ENCODE results near the gene TEPSIN. TPM values are rescaled to one million over a fixed set of nuclear protein-coding genes. Genes with fewer than 3 reads are reported as not detected.

Gene TEPSIN
- total RNA-seq, 1 donor from 2014 or later = 15.9 TPM

DNA sequence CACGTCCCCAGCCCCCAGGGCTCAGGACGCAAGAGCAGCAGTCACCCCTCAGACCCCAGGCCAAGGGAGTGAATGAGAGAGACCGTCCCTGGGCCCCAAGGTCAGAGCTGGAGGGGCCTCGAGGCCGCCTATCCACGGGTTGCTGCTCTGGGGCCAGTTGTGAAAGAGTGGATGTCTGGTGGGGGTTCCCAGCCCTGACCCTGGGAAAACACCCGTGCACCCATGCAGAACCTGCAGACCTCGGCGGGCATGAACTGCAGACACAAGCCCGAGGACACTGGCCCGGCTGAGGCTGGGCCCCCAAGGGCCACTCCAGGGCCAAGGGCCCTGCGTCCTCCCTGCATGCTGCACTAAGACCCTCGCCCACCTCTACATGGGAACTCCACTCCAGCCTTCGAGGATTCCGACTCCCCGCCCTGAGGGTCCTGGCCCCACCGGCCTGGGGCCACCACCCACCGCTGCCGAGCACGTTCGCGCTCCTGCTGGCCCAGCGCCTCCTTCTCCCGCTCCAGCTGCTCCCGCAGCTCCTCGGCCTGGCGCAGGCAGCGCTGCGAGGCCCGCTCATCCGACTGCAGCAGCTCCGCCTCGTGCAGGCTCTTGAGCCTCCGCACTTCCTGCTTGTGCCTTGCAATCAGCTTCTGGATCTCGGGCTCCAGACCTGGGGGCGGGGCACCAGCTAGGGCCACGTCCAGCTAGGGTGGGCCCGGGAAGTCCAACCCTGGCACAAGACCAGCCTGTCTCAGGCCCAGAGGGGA is 45.2 kb downstream of the TEPSIN start:
- intact Hi-C loops (cut with micrococcal nuclease) = no loop called here

GRCh38 chr17:81193051-81193410 is 45.8 kb downstream of the TEPSIN start:
- H3K4me1 ChIP-seq = peaks cover 41% of the 10 kb centered on the region
- no peak overlapping the region for H3K27ac ChIP-seq (replicated peaks)
- no peaks in the 10 kb centered on the region for H3K27me3 ChIP-seq (ENCODE audit: low read depth)
- H3K9me3 ChIP-seq (replicated peaks) = no peaks in the 10 kb centered on the region
- intact Hi-C loops (cut with micrococcal nuclease) = no loop called here
- no peak for DNase-seq
- peaks cover 10% of the 10 kb centered on the region for H3K36me3 ChIP-seq
- no peak overlapping the region for H3K4me3 ChIP-seq
- TF ChIP-seq CTCF (IDR thresholded peaks at IDR 0.05; ENCODE audit: borderline replicate concordance) = no peak

More for the DNA sequence above, 45.2 kb downstream of the TEPSIN start:
- no peak for TF ChIP-seq CTCF (IDR thresholded peaks at IDR 0.05; ENCODE audit: borderline replicate concordance)
- Histone ChIP-seq H3K27ac (replicated peaks) (no peak overlapping the region), H3K36me3 (peaks cover 14% of the 10 kb centered on the region), H3K27me3 (ENCODE audit: low read depth) (no peaks in the 10 kb centered on the region), H3K4me3 (no peak overlapping the region), H3K4me1 (peaks cover 44% of the 10 kb centered on the region), H3K9me3 (replicated peaks) (no peaks in the 10 kb centered on the region)
- DNase-seq = no peak

DNA sequence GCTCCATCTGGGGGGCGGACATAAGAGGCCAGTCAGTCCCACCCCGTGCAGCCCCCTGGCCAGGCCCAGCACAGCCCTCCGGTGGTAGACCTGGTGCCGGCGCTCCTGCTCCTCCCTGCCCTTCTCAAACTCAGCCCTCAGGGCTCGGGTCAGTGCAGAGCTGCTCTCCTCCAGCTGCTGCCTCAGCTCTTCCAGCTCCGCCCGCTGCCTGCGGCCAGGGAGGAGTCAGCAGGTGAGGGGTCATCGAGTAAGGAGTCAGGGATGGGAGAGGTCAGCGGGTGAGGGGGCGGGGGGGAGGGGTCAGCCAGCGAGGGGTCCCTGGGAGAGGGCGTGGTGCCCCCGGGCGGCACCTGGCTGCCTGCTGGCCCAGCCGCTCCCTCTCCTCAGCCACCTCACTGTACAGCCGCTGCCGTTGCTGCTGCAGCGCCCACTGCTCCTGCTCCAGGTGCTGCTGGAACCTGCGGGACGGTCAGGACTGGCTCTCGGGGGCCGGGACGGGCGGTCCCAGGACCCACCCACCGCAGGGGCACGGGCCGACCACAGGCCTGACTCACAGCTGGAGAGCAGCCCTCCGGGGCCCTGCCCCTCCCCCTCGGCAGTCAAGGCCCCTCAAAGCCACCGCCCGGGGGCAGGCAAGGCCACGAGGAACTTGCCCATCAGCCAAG is 46.3 kb downstream of the TEPSIN start:
- no peak for TF ChIP-seq CTCF (IDR thresholded peaks at IDR 0.05; ENCODE audit: borderline replicate concordance)
- Histone ChIP-seq H3K36me3 (peaks cover 6% of the 10 kb centered on the region), H3K9me3 (replicated peaks) (no peaks in the 10 kb centered on the region), H3K4me3 (no peak overlapping the region), H3K27ac (replicated peaks) (no peak overlapping the region), H3K4me1 (peaks cover 35% of the 10 kb centered on the region), H3K27me3 (ENCODE audit: low read depth) (no peaks in the 10 kb centered on the region)
- intact Hi-C loops (cut with micrococcal nuclease) = no loop called here
- DNase-seq = no peak

DNA sequence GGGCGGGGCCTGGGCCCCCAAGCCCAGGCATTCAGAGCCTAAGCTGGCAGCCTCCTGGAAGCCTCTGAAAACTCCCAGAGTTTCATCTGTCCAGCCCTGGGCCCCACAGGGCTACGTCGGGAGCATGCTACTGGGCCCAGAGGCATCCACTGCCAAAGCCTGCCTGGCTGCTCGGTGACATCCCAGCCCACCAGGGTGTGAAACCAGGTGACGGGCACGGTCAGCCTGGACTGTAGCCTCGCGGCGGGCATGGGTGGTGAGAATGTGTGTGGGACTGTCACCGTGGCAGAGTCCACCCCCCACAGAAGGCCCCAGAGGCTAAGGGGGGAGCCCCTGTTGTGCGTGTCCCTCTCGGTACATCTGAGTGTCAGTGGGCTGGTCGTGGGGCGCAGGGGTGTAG is 47.2 kb downstream of the TEPSIN start:
- no peak for TF ChIP-seq CTCF (IDR thresholded peaks at IDR 0.05; ENCODE audit: borderline replicate concordance)
- Histone ChIP-seq H3K27ac (replicated peaks) (no peak overlapping the region), H3K4me1 (peaks cover 29% of the 10 kb centered on the region), H3K4me3 (no peak overlapping the region), H3K27me3 (ENCODE audit: low read depth) (no peaks in the 10 kb centered on the region), H3K9me3 (replicated peaks) (no peaks in the 10 kb centered on the region), H3K36me3 (peaks cover 6% of the 10 kb centered on the region)
- intact Hi-C loops (cut with micrococcal nuclease) = no loop called here
- DNase-seq = no peak

DNA sequence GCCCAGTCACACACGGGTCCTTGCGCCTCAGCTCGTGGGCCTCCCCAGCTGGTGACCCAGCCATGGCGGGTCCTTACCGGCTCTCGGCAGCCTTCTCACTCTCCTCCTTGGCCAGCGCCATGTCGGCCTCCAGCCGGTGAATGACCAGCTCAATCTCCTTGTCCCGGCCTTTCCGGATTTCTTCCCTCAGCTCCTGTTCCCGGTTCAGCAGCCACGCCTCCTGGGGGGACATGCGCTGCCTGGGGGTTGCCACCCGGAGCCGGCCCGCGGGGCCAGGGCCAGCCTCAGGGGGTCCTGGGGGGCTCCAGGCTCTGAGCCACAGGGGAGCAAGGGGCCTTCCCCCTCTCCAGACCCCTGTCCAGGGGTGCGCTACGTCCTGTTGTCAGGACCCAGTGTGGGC is 47.7 kb downstream of the TEPSIN start:
- Histone ChIP-seq H3K4me1 (peaks cover 24% of the 10 kb centered on the region), H3K36me3 (peaks cover 6% of the 10 kb centered on the region), H3K9me3 (replicated peaks) (no peaks in the 10 kb centered on the region), H3K4me3 (no peak overlapping the region), H3K27ac (replicated peaks) (no peak overlapping the region), H3K27me3 (ENCODE audit: low read depth) (no peaks in the 10 kb centered on the region)
- TF ChIP-seq CTCF (IDR thresholded peaks at IDR 0.05; ENCODE audit: borderline replicate concordance) = no peak
- no peak for DNase-seq
- intact Hi-C loops (cut with micrococcal nuclease) = no loop called here
